ENCODE measurements around the gene GAREM1. TPM values are rescaled to one million over a fixed set of nuclear protein-coding genes. Genes with fewer than 3 reads are reported as not detected.

Gene GAREM1
- total RNA-seq, 6 donors from 2014 or later: 8.1 to 21.0 (median 13.7) TPM

GRCh38 chr18:32422978-32423740 is 47.5 kb downstream of the GAREM1 start:
- no peak for TF ChIP-seq POLR2A (IDR thresholded peaks at IDR 0.05)
- TF ChIP-seq EP300 (IDR thresholded peaks at IDR 0.05): no peak
- TF ChIP-seq CTCF (IDR thresholded peaks at IDR 0.05): no peak
- TF ChIP-seq POLR2AphosphoS5 (IDR thresholded peaks at IDR 0.05): no peak
- WGBS, 2 donors: 88 to 91% methylated on average over 4 of the region's 4 CpGs

GRCh38 chr18:32422201-32422600 is 48.5 kb downstream of the GAREM1 start:
- DNase-seq (no peak), ATAC-seq (ENCODE audit: low FRiP score in 2 of 2) (no peak)
- H3K27ac ChIP-seq: no peak overlapping the region
- no peak overlapping the region for H3K4me3 ChIP-seq
- H3K9me3 ChIP-seq: peaks cover 0 to 2% (median 0%) of the 10 kb centered on the region in 4 donors
- 79 to 85% methylated on average over 3 of the region's 3 CpGs for WGBS, 2 donors
- TF ChIP-seq POLR2A (IDR thresholded peaks at IDR 0.05): no peak
- no peak for TF ChIP-seq EP300 (IDR thresholded peaks at IDR 0.05)
- H3K36me3 ChIP-seq: no peaks in the 10 kb centered on the region
- peaks cover 0 to 5% (median 1%) of the 10 kb centered on the region in 4 donors for H3K4me1 ChIP-seq
- H3K27me3 ChIP-seq: no peaks in the 10 kb centered on the region

More at GRCh38 chr18:32422978-32423740, 47.5 kb downstream of the GAREM1 start:
- ATAC-seq (ENCODE audit: low FRiP score in 2 of 2) (no peak), DNase-seq (no peak)
- Histone ChIP-seq H3K9me3 (no peaks in the 10 kb centered on the region), H3K27ac (no peak overlapping the region), H3K36me3 (no peaks in the 10 kb centered on the region), H3K4me3 (no peak overlapping the region), H3K27me3 (no peaks in the 10 kb centered on the region), H3K4me1 (peaks cover 0 to 5% (median 1%) of the 10 kb centered on the region in 4 donors)

GRCh38 chr18:32420084-32420750 is 50.5 kb downstream of the GAREM1 start:
- no peak overlapping the region for H3K27ac ChIP-seq
- 67 to 72% methylated on average over 5 of the region's 5 CpGs for WGBS, 2 donors
- no peak for TF ChIP-seq CTCF (IDR thresholded peaks at IDR 0.05)
- TF ChIP-seq POLR2AphosphoS5 (IDR thresholded peaks at IDR 0.05): no peak
- no peak for TF ChIP-seq POLR2A (IDR thresholded peaks at IDR 0.05)
- TF ChIP-seq EP300 (IDR thresholded peaks at IDR 0.05): no peak
- H3K27me3 ChIP-seq: no peaks in the 10 kb centered on the region
- peaks cover 0 to 2% (median 0%) of the 10 kb centered on the region in 4 donors for H3K9me3 ChIP-seq
- no peaks in the 10 kb centered on the region for H3K36me3 ChIP-seq
- H3K4me3 ChIP-seq: no peak overlapping the region
- H3K4me1 ChIP-seq: peaks cover 0 to 5% (median 0%) of the 10 kb centered on the region in 4 donors
- DNase-seq (no peak), ATAC-seq (ENCODE audit: low FRiP score in 2 of 2) (no peak)

- ATAC-seq (ENCODE audit: low FRiP score in 2 of 2) (no peak), DNase-seq (no peak)
- Histone ChIP-seq H3K9me3 (peaks cover 0 to 2% (median 0%) of the 10 kb centered on the region in 4 donors), H3K4me1 (no peaks in the 10 kb centered on the region), H3K27me3 (no peaks in the 10 kb centered on the region), H3K27ac (no peak overlapping the region), H3K36me3 (no peaks in the 10 kb centered on the region), H3K4me3 (no peak overlapping the region)
- TF ChIP-seq CTCF (IDR thresholded peaks at IDR 0.05): no peak
- TF ChIP-seq POLR2A (IDR thresholded peaks at IDR 0.05): no peak
- no peak for TF ChIP-seq EP300 (IDR thresholded peaks at IDR 0.05)
- TF ChIP-seq POLR2AphosphoS5 (IDR thresholded peaks at IDR 0.05): no peak
- 81 to 92% methylated on average over 5 of the region's 5 CpGs for whole genome bisulfite sequencing, 2 donors
These were observed 52.5 kb downstream of the GAREM1 start for GRCh38 chr18:32418148-32418547.

GRCh38 chr18:32405588-32405987 is 65.1 kb downstream of the GAREM1 start:
- H3K4me3 ChIP-seq: no peak overlapping the region
- no peaks in the 10 kb centered on the region for H3K27me3 ChIP-seq
- ATAC-seq (ENCODE audit: low FRiP score in 2 of 2): no peak
- TF ChIP-seq POLR2A (IDR thresholded peaks at IDR 0.05) (no peak), EP300 (IDR thresholded peaks at IDR 0.05) (no peak), CTCF (IDR thresholded peaks at IDR 0.05) (no peak), POLR2AphosphoS5 (IDR thresholded peaks at IDR 0.05) (no peak)
- no peak for DNase-seq
- H3K4me1 ChIP-seq: no peaks in the 10 kb centered on the region
- H3K27ac ChIP-seq: no peak overlapping the region
- WGBS, 2 donors: 73 to 83% methylated on average over 2 of the region's 2 CpGs
- H3K9me3 ChIP-seq: no peaks in the 10 kb centered on the region
- H3K36me3 ChIP-seq: no peaks in the 10 kb centered on the region

All from upper lobe of left lung (tissue), 6 donors.